ENCODE results near the gene GUCA2B. TPM values are rescaled to one million over a fixed set of nuclear protein-coding genes. Genes with fewer than 3 reads are reported as not detected.

GUCA2B gene
- total RNA-seq, 2 experiments from 2014 or later, result not detected

- ChIA-PET POLR2A (no interaction called here), CTCF (no interaction called here)
These were observed 11.2 kb upstream of the GUCA2B start for GRCh38 chr1:42141978-42142377.

GRCh38 chr1:42142894-42143675 is 10.1 kb upstream of the GUCA2B start:
- POLR2A ChIA-PET, result no interaction called here
- CTCF ChIA-PET, result no interaction called here

- POLR2A ChIA-PET, result no interaction called here
- CTCF ChIA-PET, result no interaction called here
These were observed 9.1 kb upstream of the GUCA2B start for GRCh38 chr1:42143896-42144710.

GRCh38 chr1:42144711-42145388 is 8.4 kb upstream of the GUCA2B start:
- CTCF ChIA-PET, result no interaction called here

GRCh38 chr1:42145389-42145716 is 7.9 kb upstream of the GUCA2B start:
- ChIA-PET POLR2A (no interaction called here), CTCF (no interaction called here)

More at GRCh38 chr1:42144711-42145388, 8.4 kb upstream of the GUCA2B start:
- POLR2A ChIA-PET, result no interaction called here

GRCh38 chr1:42145764-42146625 is 7.2 kb upstream of the GUCA2B start:
- CTCF ChIA-PET, result no interaction called here

GRCh38 chr1:42146626-42147320 is 6.4 kb upstream of the GUCA2B start:
- CTCF ChIA-PET, result interaction anchor here (0.6 to 1.7 kb wide), 3 partner anchors 11 to 298 kb away, joined by 3 to 9 read pairs (median 4); no protein-coding TSS in a partner anchor
- POLR2A ChIA-PET, result no interaction called here

More at GRCh38 chr1:42145764-42146625, 7.2 kb upstream of the GUCA2B start:
- POLR2A ChIA-PET, result no interaction called here

- POLR2A ChIA-PET, result interaction anchor here (0.6 kb wide), 1 partner anchor 104 kb away, joined by 7 read pairs; no protein-coding TSS in a partner anchor
- CTCF ChIA-PET, result interaction anchor here (1.7 kb wide), 1 partner anchor 25 kb away, joined by 9 read pairs; no protein-coding TSS in a partner anchor
These were observed 5.0 kb upstream of the GUCA2B start for GRCh38 chr1:42148166-42148565.

GRCh38 chr1:42150651-42151050 is 2.6 kb upstream of the GUCA2B start:
- ChIA-PET CTCF (interaction anchor here (3.5 kb wide), 1 partner anchor 23 kb away, joined by 11 read pairs; no protein-coding TSS in a partner anchor), POLR2A (no interaction called here)

GRCh38 chr1:42152119-42152518 is 1.1 kb upstream of the GUCA2B start:
- ChIA-PET POLR2A (no interaction called here), CTCF (interaction anchor here (3.5 kb wide), 1 partner anchor 21 kb away, joined by 11 read pairs; no protein-coding TSS in a partner anchor)

- ChIA-PET CTCF (no interaction called here), POLR2A (no interaction called here)
These were observed 414 bp downstream of the GUCA2B start for GRCh38 chr1:42153624-42154023.

- CTCF ChIA-PET, result no interaction called here
- POLR2A ChIA-PET, result interaction anchor here (0.6 kb wide), 1 partner anchor 41 kb away, joined by 4 read pairs; no protein-coding TSS in a partner anchor
These were observed 1.5 kb downstream of the GUCA2B start for GRCh38 chr1:42154685-42155084.

GRCh38 chr1:42155362-42155761 is 2.2 kb downstream of the GUCA2B start:
- POLR2A ChIA-PET, result no interaction called here
- CTCF ChIA-PET, result interaction anchor here (1.2 kb wide), 1 partner anchor 18 kb away, joined by 4 read pairs; no protein-coding TSS in a partner anchor

GRCh38 chr1:42157667-42158066 is 4.5 kb downstream of the GUCA2B start:
- CTCF ChIA-PET, result interaction anchor here (0.5 to 1.3 kb wide), 2 partner anchors 10 to 1353 kb away, joined by 4 read pairs; no protein-coding TSS in a partner anchor
- POLR2A ChIA-PET, result no interaction called here

- POLR2A ChIA-PET, result no interaction called here
- CTCF ChIA-PET, result interaction anchor here (0.7 to 1.3 kb wide), 2 partner anchors 11 to 380 kb away, joined by 3 to 4 read pairs; no protein-coding TSS in a partner anchor
These were observed 5.0 kb downstream of the GUCA2B start for GRCh38 chr1:42158189-42158588.

- ChIA-PET CTCF (interaction anchor here (1.2 kb wide), 1 partner anchor 11 kb away, joined by 5 read pairs; no protein-coding TSS in a partner anchor), POLR2A (no interaction called here)
These were observed 9.0 kb downstream of the GUCA2B start for GRCh38 chr1:42162181-42162580.

- CTCF ChIA-PET, result no interaction called here
- POLR2A ChIA-PET, result no interaction called here
These were observed 9.9 kb downstream of the GUCA2B start for GRCh38 chr1:42163114-42163513.
